GM12891 (cell line): ENCODE measurements around the gene KRTAP5-6.

ENCODE experiments used
- PAX5 ChIP-seq: IDR thresholded peaks from 2 replicates; pipeline ENCODE4 v1.6.1; 2011; ENCODE audit warnings: low read length, moderate library complexity, mild to moderate bottlenecking; ENCODE audit not compliant: insufficient read depth, severe bottlenecking
- POLR2A ChIP-seq: IDR thresholded peaks from 2 replicates; pipeline ENCODE4 v1.6.1; 2011; ENCODE audit warnings: low read depth, low read length, control low read depth
- POLR2AphosphoS5 ChIP-seq: IDR thresholded peaks from 2 replicates; pipeline ENCODE4 v1.6.1; 2011; ENCODE audit warnings: low read depth, low read length, control low read depth
- POU2F2 ChIP-seq: IDR thresholded peaks from 2 replicates; pipeline ENCODE4 v1.6.1; 2011; ENCODE audit warnings: low read depth, mild to moderate bottlenecking, control low read depth, low read length, moderate library complexity
- SPI1 ChIP-seq: IDR thresholded peaks from 2 replicates; pipeline ENCODE4 v1.6.1; 2011; ENCODE audit warnings: low read depth, low read length, control low read depth
- TAF1 ChIP-seq: IDR thresholded peaks from 2 replicates; pipeline ENCODE4 v1.6.1; 2011; ENCODE audit warnings: low read depth, low read length, control low read depth

DNA sequence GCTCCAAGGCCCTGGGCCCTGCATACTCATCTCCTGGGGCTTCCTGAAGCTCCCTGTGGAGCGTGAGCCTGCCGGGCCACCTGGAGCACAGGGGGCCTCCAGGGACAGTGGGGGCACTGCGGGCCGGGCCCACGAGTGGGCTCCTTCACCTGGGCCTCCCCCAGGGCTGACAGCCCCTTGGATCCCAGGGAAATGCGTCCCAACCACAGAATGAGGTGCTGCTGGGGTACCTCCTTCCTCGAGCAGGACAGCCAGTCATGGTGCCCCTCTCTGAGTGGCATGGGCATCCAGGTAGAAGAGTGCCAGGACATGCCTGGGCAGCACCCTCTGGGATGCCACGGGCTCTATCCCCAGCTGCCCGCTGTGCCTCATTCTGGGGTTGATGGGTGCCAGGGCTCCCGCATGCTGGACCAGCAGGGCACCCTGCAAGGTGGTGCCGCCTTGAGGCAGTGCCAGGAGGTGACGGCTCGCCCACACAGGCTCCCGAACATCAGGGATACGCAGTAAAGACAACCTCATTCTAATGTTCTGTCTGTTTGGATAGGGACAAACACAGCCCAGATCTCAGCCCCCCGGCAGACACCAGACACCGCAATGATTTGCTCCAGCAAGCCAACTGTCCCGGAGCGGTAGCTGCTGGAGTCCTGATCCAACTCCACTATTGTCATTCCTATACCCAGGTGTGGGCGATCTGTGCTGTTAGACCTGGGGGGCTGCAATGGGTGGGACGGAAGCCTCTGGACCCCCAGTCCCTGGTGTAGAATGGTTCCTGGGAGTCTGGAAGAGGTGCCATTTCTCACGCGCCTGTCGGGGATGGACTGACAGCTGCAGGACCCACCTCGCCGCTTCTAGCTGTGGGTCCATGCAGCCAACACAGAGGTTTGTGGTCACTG lies 41.6 kb upstream of the KRTAP5-6 start:
- TF ChIP-seq POLR2AphosphoS5 (no peak), POLR2A (no peak), TAF1 (no peak), SPI1 (no peak), POU2F2 (no peak), PAX5 (no peak)
